GM12878 (cell line): Measurements from ENCODE around the gene USH2A. TPM values are rescaled to one million over a fixed set of nuclear protein-coding genes. Genes with fewer than 3 reads are reported as not detected.

Experiments
- ATAC-seq: fragments of 200-7000 bp; cut with Tn5 transposase; 3 replicates; pipeline ENCODE4 v1.9.1; 2020; ENCODE audit warnings: mild to moderate bottlenecking, moderate library complexity
- BruUV-seq: library from RNA; stranded (reverse); fragments of 400-500 nt; replicated peaks from 2 replicates; lab custom pipeline; 2021; lab: Mats Ljungman, UMichigan
- CTCF ChIA-PET: fragments of 300-600 bp; sonication (Branson Sonifier 250); formaldehyde crosslinking; extraction: SDS; loops from one replicate; lab custom pipeline; 2021; ENCODE audit warnings: inconsistent platforms; lab: Yijun Ruan, JAX
- POLR2A ChIA-PET: fragments of 350-600 bp; formaldehyde crosslinking; extraction: SDS; loops from one replicate; lab custom pipeline; 2021; ENCODE audit warnings: inconsistent platforms; lab: Charles Lee
- RAD21 ChIA-PET: fragments of 300-600 bp; sonication (Branson Sonifier 250); formaldehyde crosslinking; loops from one replicate; lab custom pipeline; 2023; ENCODE audit warnings: antibody characterized with exemption; ENCODE audit not compliant: unreplicated experiment; lab: Charles Lee
- SMC1A ChIA-PET: fragments of 300-600 bp; sonication (Branson Sonifier 250); formaldehyde crosslinking; loops from one replicate; lab custom pipeline; 2023; ENCODE audit not compliant: unreplicated experiment, uncharacterized antibody; lab: Charles Lee
- DNase-seq: peaks from one replicate; pipeline ENCODE4 v3.0.0-alpha.2; 2011; ENCODE audit warnings: low read depth, low spot score
- FAIRE-seq: peaks from 3 replicates; lab custom pipeline; 2011; peaks lifted over from hg19 to GRCh38; lab: Jason Lieb, UNC
- H2AFZ ChIP-seq: 2 replicates; pipeline ENCODE4 v1.6.0; 2011; ENCODE audit warnings: low read depth, low read length, control low read depth; ENCODE audit not compliant: control insufficient read depth
- H3K27ac ChIP-seq: 2 replicates; pipeline ENCODE4 v1.5.1; 2011; ENCODE audit warnings: control low read depth; ENCODE audit not compliant: control insufficient read depth, insufficient read depth
- H3K27me3 ChIP-seq, 2 experiments: replicated peaks in 1 of 2; 2 replicates each; pipeline versions ENCODE4 v1.6.0 to v1.6.1; 2011; ENCODE audit warnings: low read length in 1 of 2; ENCODE audit not compliant: control insufficient read depth in 2 of 2, insufficient read depth in 2 of 2
- H3K36me3 ChIP-seq, 2 experiments: 2 replicates each; pipeline ENCODE4 v1.5.1; 2011; ENCODE audit warnings: low read length in 1 of 2; ENCODE audit not compliant: control insufficient read depth in 2 of 2, insufficient read depth in 2 of 2
- H3K4me1 ChIP-seq: 2 replicates; pipeline ENCODE4 v1.6.1; 2011; ENCODE audit warnings: mild to moderate bottlenecking, low read length, moderate library complexity, mixed read lengths; ENCODE audit not compliant: control insufficient read depth, insufficient read depth
- H3K4me2 ChIP-seq: 2 replicates; pipeline ENCODE4 v1.6.0; 2011; ENCODE audit warnings: control low read depth; ENCODE audit not compliant: control insufficient read depth, insufficient read depth
- H3K4me3 ChIP-seq: fragments of 200-600 bp; sonication (generic); 2 replicates; pipeline ENCODE4 v1.5.1; 2016
- H3K79me2 ChIP-seq: 2 replicates; pipeline ENCODE4 v1.6.0; 2011; ENCODE audit warnings: low read length; ENCODE audit not compliant: control insufficient read depth, insufficient read depth
- H3K9ac ChIP-seq: 2 replicates; pipeline ENCODE4 v1.8.0; 2011; ENCODE audit warnings: low read length, control low read depth, mixed read lengths; ENCODE audit not compliant: control insufficient read depth, insufficient read depth
- H3K9me3 ChIP-seq: replicated peaks from 3 replicates; pipeline ENCODE4 v1.5.1; 2011; ENCODE audit warnings: mild to moderate bottlenecking, low read length; ENCODE audit not compliant: control insufficient read depth, insufficient read depth
- H4K20me1 ChIP-seq: 2 replicates; pipeline ENCODE4 v1.6.0; 2011; ENCODE audit not compliant: control insufficient read depth, insufficient read depth
- ASH2L ChIP-seq: fragments of 300-600, 200-600 bp; sonication (generic); IDR thresholded peaks from 2 replicates; pipeline ENCODE4 v1.6.1; 2017; ENCODE audit warnings: low read depth, mild to moderate bottlenecking, borderline replicate concordance
- EP300 ChIP-seq, 2 experiments: fragments of 150-350 bp in 1 of 2; IDR thresholded peaks; 2 replicates each; pipeline ENCODE4 v1.6.1; 2011 to 2012; ENCODE audit warnings: low read depth in 2 of 2, low read length in 2 of 2, borderline replicate concordance in 1 of 2, improper control_type of control experiment in 1 of 2, inconsistent platforms in 1 of 2; ENCODE audit not compliant: control insufficient read depth in 1 of 2
- ETV6 ChIP-seq, 2 experiments: fragments of 450-650 bp in 1 of 2; IDR thresholded peaks in 1 of 2; conservative IDR thresholded peaks in 1 of 2; 2 replicates each; pipeline ENCODE4 v1.6.1; 2014; ENCODE audit warnings: antibody characterized with exemption in 1 of 2, borderline replicate concordance in 1 of 2, low read depth in 1 of 2, mild to moderate bottlenecking in 1 of 2, moderate library complexity in 1 of 2
- IKZF2 ChIP-seq, 2 experiments: fragments of 450-650 bp; IDR thresholded peaks; 2 replicates each; pipeline ENCODE4 v1.6.1; 2017; ENCODE audit warnings: mild to moderate bottlenecking in 2 of 2, moderate library complexity in 2 of 2
- LARP7 ChIP-seq: fragments of 450-650 bp; IDR thresholded peaks from 2 replicates; pipeline ENCODE4 v1.6.1; 2017; ENCODE audit warnings: mild to moderate bottlenecking
- MYB ChIP-seq: fragments of 150-350 bp; IDR thresholded peaks from 2 replicates; pipeline ENCODE4 v1.6.1; 2014; ENCODE audit warnings: mild to moderate bottlenecking, low read depth, low read length, borderline replicate concordance
- NFYB ChIP-seq: IDR thresholded peaks from 2 replicates; pipeline ENCODE4 v1.6.1; 2011; ENCODE audit warnings: low read depth, mild to moderate bottlenecking, low read length, improper control_type of control experiment, moderate library complexity; ENCODE audit not compliant: insufficient read depth
- POLR2A ChIP-seq: IDR thresholded peaks from 2 replicates; pipeline ENCODE4 v1.6.1; 2011; ENCODE audit warnings: low read depth, mild to moderate bottlenecking, low read length
- RB1 ChIP-seq: fragments of 450-650 bp; formaldehyde crosslinking; IDR thresholded peaks from 2 replicates; pipeline ENCODE4 v1.6.1; 2017; ENCODE audit warnings: mild to moderate bottlenecking, borderline replicate concordance
- RUNX3 ChIP-seq: IDR thresholded peaks from 2 replicates; pipeline ENCODE4 v1.6.1; 2012; ENCODE audit warnings: low read length, inconsistent platforms
- SMC3 ChIP-seq: IDR thresholded peaks from 2 replicates; pipeline ENCODE4 v1.6.1; 2011; ENCODE audit warnings: low read length, improper control_type of control experiment, borderline replicate concordance
- SREBF2 ChIP-seq: IDR thresholded peaks from 2 replicates; pipeline ENCODE4 v1.6.1; 2012; ENCODE audit warnings: mild to moderate bottlenecking, low read length
- ZBED1 ChIP-seq: IDR thresholded peaks from 2 replicates; pipeline ENCODE4 v1.6.1; 2016; ENCODE audit warnings: borderline replicate concordance
- WGBS: methylation state at CpG from one replicate; pipeline ENCODE4 v1.1.6; 2016; ENCODE audit warnings: low lambda C conversion rate; ENCODE audit not compliant: insufficient replicate concordance, insufficient coverage; ENCODE audit errors: missing lambda C conversion rate; 5-methylcytosine and 5-hydroxymethylcytosine counted together
- in situ Hi-C: fragments of 300-500 bp; cut with MboI; formaldehyde crosslinking; loops from 9 replicates; pipeline ENCODE4 v1.14.3; 2018; ENCODE audit warnings: mixed read lengths
- intact Hi-C: fragments of 100-400 bp; cut with micrococcal nuclease; formaldehyde crosslinking; loops from one replicate; pipeline ENCODE4 v1.14.2; 2022; ENCODE audit not compliant: unreplicated experiment
- polyA plus RNA-seq, 11 experiments: library from polyadenylated mRNA; depleted of rRNA in 4 of 11; unstranded in 6 of 11; stranded (reverse) in 5 of 11; fragments of >200 nt; fragmentation: Nextera tagmentation in 4 of 11; fragmentation: Illumina TruSeq in 1 of 11; extraction: Ambion mirVana in 4 of 11; extraction: Trizol in 1 of 11; gene quantifications; 1 replicate in 1 of 11; 2 replicates in 10 of 11; pipeline versions ENCODE4 v1.2.1 to v1.2.3, GENCODE V29; 2011 to 2016; ENCODE audit warnings: inconsistent platforms in 2 of 11, missing spikeins in 2 of 11, low read depth in 1 of 11
- total RNA-seq, 4 experiments: library from RNA; depleted of rRNA in 3 of 4; stranded (reverse); fragments of >200 nt in 3 of 4; fragmentation: Illumina TruSeq in 1 of 4; extraction: Trizol in 1 of 4; gene quantifications; 2 replicates each; pipeline versions ENCODE4 v1.2.1 to v1.2.3, GENCODE V29; 2013 to 2021
- TF ChIP-seq, protein P1 (sequence below): fragments of 450-650 bp; IDR thresholded peaks from 2 replicates; pipeline ENCODE4 v1.6.1; 2017; ENCODE audit warnings: mild to moderate bottlenecking, moderate library complexity
- TF ChIP-seq, protein P2 (sequence below): IDR thresholded peaks from 2 replicates; pipeline ENCODE4 v1.6.1; 2012; ENCODE audit warnings: low read depth, low read length, improper control_type of control experiment

The USH2A gene
- total and polyA plus RNA-seq, 10 of the 15 experiments (the other 5 are each of a cell fraction or from before 2014, with no cell fraction given): under 0.01 to 0.20 (median 0.01) TPM; not detected in 2

DNA sequence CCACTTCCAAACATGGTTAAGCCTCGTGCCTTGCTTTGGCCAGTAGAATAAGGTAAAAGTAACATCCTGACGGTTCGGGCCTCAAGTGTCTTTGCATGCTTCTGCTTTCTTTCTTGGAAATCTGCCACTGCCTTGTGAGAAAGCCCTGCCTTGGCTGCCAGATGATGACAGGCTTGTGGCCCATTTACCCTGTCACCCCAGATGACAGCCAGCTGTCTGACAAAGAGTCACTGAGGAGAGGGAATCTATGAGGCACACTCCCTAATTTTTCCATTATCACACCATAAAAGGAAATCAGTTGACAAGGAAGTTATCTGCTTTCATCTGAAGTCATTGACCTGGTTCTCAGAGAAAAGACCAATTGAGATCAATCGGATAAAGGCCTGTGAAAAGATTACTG lies 199.8 kb downstream of the USH2A start (continued):
- TF ChIP-seq ETV6 (conservative IDR thresholded peaks at IDR 0.05 in 1 of 2, IDR thresholded peaks at IDR 0.05 in 1 of 2; ENCODE audit: borderline replicate concordance in 1 of 2, low read depth in 1 of 2) (no peak), RB1 (no peak), EP300 (IDR thresholded peaks at IDR 0.05; ENCODE audit: borderline replicate concordance in 1 of 2, control insufficient read depth in 1 of 2, low read depth in 2 of 2, low read length in 2 of 2) (no peak), IKZF2 (IDR thresholded peaks at IDR 0.05) (no peak)
- TF ChIP-seq, all 136 proteins: peak for 0

GRCh38 chr1:216222288-216222687 lies 201.0 kb downstream of the USH2A start:
- Histone ChIP-seq H3K36me3 (no peaks in the 10 kb centered on the region), H3K79me2 (no peaks in the 10 kb centered on the region), H3K4me1 (no peaks in the 10 kb centered on the region), H2AFZ (no peak overlapping the region), H3K9me3 (no peaks in the 10 kb centered on the region), H3K27ac (no peak overlapping the region), H4K20me1 (no peaks in the 10 kb centered on the region; the same call in 1 of the 2 replicates), H3K4me2 (no peak overlapping the region), H3K9ac (no peak overlapping the region), H3K27me3 (no peaks in the 10 kb centered on the region), H3K4me3 (no peak overlapping the region)
- intact Hi-C loops (no loop called here), in situ Hi-C loops (no loop called here)
- WGBS: 44% methylated on average over 2 of the region's 2 CpGs
- ATAC-seq (no peak), FAIRE-seq (no peak), DNase-seq (no peak)
- no TSS peak for BruUV-seq
- CTCF ChIA-PET: interaction anchor here (0.8 to 4.4 kb wide), 21 partner anchors 8 to 543 kb away, joined by 3 to 36 read pairs (median 6); no protein-coding TSS in a partner anchor
- POLR2A ChIA-PET: no interaction called here
- TF ChIP-seq, protein P1, sequence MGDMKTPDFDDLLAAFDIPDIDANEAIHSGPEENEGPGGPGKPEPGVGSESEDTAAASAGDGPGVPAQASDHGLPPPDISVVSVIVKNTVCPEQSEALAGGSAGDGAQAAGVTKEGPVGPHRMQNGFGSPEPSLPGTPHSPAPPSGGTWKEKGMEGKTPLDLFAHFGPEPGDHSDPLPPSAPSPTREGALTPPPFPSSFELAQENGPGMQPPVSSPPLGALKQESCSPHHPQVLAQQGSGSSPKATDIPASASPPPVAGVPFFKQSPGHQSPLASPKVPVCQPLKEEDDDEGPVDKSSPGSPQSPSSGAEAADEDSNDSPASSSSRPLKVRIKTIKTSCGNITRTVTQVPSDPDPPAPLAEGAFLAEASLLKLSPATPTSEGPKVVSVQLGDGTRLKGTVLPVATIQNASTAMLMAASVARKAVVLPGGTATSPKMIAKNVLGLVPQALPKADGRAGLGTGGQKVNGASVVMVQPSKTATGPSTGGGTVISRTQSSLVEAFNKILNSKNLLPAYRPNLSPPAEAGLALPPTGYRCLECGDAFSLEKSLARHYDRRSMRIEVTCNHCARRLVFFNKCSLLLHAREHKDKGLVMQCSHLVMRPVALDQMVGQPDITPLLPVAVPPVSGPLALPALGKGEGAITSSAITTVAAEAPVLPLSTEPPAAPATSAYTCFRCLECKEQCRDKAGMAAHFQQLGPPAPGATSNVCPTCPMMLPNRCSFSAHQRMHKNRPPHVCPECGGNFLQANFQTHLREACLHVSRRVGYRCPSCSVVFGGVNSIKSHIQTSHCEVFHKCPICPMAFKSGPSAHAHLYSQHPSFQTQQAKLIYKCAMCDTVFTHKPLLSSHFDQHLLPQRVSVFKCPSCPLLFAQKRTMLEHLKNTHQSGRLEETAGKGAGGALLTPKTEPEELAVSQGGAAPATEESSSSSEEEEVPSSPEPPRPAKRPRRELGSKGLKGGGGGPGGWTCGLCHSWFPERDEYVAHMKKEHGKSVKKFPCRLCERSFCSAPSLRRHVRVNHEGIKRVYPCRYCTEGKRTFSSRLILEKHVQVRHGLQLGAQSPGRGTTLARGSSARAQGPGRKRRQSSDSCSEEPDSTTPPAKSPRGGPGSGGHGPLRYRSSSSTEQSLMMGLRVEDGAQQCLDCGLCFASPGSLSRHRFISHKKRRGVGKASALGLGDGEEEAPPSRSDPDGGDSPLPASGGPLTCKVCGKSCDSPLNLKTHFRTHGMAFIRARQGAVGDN: no peak
- TF ChIP-seq, protein P2, sequence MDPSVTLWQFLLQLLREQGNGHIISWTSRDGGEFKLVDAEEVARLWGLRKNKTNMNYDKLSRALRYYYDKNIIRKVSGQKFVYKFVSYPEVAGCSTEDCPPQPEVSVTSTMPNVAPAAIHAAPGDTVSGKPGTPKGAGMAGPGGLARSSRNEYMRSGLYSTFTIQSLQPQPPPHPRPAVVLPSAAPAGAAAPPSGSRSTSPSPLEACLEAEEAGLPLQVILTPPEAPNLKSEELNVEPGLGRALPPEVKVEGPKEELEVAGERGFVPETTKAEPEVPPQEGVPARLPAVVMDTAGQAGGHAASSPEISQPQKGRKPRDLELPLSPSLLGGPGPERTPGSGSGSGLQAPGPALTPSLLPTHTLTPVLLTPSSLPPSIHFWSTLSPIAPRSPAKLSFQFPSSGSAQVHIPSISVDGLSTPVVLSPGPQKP: no peak
- TF ChIP-seq RUNX3 (no peak), LARP7 (no peak), ZBED1 (no peak), NFYB (no peak), SREBF2 (no peak), MYB (no peak), ASH2L (no peak), SMC3 (no peak), POLR2A (no peak)
- SMC1A ChIA-PET: interaction anchor here (1.1 to 2.2 kb wide), 7 partner anchors 9 to 333 kb away, joined by 3 to 9 read pairs (median 5); no protein-coding TSS in a partner anchor
- RAD21 ChIA-PET: interaction anchor here (1.3 to 2.0 kb wide), 6 partner anchors 39 to 235 kb away, joined by 3 to 16 read pairs (median 5); no protein-coding TSS in a partner anchor
